ENCODE results near the gene AMPD2. TPM values are rescaled to one million over a fixed set of nuclear protein-coding genes. Genes with fewer than 3 reads are reported as not detected.

Gene AMPD2
- total RNA-seq, result 10 to 100 TPM; 35.6 to 47.4 (median 40.9) TPM
- long read RNA-seq, donor 1, partial matches to known transcripts, result 12 of 28 reads
- long read RNA-seq, donor 1, other reads (novel, unspliced or antisense), result 8 of 28 reads
- long read RNA-seq, donor 2, partial matches to known transcripts, result 1 of 3 reads
- long read RNA-seq, donor 2, other reads (novel, unspliced or antisense), result 1 of 3 reads

DNA sequence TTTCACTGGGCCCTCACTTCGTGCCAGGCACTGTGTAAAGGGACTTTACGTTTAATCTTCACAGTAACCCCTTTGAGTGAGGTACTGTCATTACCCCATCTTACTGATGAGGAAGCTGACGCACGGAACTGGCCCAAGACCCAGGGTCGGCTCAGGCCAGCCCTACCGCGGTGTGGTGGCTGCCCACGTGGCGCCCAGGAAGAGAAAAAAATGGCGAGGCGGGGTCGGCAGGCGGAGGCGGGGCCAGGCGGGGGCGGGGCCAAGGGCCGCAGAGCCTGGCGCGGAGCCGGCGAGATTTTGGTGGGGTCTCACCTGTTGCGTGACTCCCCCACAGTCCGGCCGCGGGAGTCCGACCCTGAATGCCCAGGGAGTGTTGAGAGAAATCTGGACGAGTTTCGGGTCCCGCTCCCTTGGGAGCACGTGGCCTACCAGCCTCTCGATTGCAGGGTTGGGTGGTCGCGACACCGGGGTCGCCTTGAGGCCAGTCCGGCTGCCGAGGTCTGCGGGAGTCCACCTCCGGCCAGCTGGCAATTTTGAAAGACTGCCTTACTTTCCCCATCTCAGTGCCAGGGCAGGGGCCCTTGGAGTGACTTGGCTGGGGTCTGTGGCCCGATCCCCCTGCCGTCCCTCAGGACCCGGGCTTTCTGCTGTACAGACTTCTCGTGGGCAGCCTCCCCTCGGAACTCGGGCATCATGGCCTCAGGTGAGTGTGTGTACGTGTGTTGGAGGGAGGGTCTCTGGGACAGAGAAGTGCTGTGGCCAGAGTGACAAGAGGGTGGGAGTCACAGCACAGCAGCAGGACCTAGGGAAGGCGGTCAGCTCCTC is at the start of gene AMPD2, which contains the start of gene GNAT2:
TSS of gene AMPD2 (plus strand) at position 262 of the 825 bp plus-strand sequence. CDS start 1,339 bp downstream, outside the sequence.
TSS of gene GNAT2 (minus strand) at position 41 of the 825 bp plus-strand sequence. CDS start 6,746 bp downstream, outside the sequence.
- peak within 1 kb of the TSS; percentile 38 for H3K4me3 ChIP-seq
- no peaks in the 10 kb centered on the region for H3K9me3 ChIP-seq
- peaks cover 21% of the 10 kb centered on the region for H3K4me1 ChIP-seq (ENCODE audit: low read depth)
- H3K36me3 ChIP-seq (ENCODE audit: low read depth), result no peaks in the 10 kb centered on the region
- intact Hi-C loops (cut with DNase I, micrococcal nuclease), result no loop called here
- TF ChIP-seq, protein P1, sequence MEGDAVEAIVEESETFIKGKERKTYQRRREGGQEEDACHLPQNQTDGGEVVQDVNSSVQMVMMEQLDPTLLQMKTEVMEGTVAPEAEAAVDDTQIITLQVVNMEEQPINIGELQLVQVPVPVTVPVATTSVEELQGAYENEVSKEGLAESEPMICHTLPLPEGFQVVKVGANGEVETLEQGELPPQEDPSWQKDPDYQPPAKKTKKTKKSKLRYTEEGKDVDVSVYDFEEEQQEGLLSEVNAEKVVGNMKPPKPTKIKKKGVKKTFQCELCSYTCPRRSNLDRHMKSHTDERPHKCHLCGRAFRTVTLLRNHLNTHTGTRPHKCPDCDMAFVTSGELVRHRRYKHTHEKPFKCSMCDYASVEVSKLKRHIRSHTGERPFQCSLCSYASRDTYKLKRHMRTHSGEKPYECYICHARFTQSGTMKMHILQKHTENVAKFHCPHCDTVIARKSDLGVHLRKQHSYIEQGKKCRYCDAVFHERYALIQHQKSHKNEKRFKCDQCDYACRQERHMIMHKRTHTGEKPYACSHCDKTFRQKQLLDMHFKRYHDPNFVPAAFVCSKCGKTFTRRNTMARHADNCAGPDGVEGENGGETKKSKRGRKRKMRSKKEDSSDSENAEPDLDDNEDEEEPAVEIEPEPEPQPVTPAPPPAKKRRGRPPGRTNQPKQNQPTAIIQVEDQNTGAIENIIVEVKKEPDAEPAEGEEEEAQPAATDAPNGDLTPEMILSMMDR (IDR thresholded peaks at IDR 0.05), result no peak
- ATAC-seq (peak; percentile 79), DNase-seq (peak; percentile 83 to 89 (median 86))

DNA sequence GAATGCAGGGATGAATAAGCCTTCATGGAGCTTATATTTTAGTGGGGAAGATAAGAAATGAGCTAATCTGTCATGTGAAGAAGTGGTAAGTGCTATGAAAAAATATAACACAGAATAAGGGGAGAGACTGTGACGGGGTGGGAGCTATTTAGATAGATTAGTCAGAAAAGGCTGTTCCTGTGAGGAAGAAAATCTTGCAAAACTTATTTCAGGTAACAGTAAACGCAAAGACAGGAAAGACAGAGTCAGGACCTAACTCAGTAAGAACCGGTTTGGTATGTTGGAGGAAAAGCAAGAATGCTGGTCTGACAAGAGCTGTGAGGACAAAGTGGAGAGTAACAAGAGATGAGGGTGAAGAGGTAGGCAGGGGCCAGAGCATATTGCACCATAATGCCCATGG is 49.2 kb upstream of the AMPD2 start:
- no peak overlapping the region for H3K4me3 ChIP-seq
- H3K36me3 ChIP-seq (ENCODE audit: low read depth), result no peaks in the 10 kb centered on the region
- peaks cover 25% of the 10 kb centered on the region for H3K4me1 ChIP-seq (ENCODE audit: low read depth)
- intact Hi-C loops (cut with DNase I, micrococcal nuclease), result no loop called here
- ATAC-seq (peak; percentile 49), DNase-seq (no peak)
- TF ChIP-seq, protein P1 (IDR thresholded peaks at IDR 0.05), result no peak
- H3K9me3 ChIP-seq, result no peaks in the 10 kb centered on the region

DNA sequence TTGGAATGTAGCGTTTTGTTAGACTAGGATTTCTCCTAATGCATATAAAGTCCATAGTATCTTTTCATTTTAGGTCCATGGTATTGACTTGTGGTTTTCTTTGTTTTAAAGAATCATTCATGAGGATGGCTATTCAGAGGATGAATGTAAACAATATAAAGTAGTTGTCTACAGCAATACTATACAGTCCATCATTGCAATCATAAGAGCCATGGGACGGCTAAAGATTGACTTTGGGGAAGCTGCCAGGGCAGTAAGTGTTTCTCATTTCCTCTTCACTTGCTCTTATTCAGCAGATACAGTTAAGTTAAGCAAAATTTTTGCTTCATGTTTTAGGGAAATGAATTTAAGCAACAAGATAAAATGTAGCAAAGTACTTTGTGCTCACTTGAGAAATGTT is 45.9 kb upstream of the AMPD2 start:
- H3K9me3 ChIP-seq, result no peaks in the 10 kb centered on the region
- intact Hi-C loops (cut with DNase I, micrococcal nuclease), result no loop called here
- TF ChIP-seq, protein P1 (IDR thresholded peaks at IDR 0.05), result no peak
- DNase-seq (no peak), ATAC-seq (peak; percentile 54)
- peaks cover 3% of the 10 kb centered on the region for H3K4me1 ChIP-seq (ENCODE audit: low read depth)
- H3K36me3 ChIP-seq (ENCODE audit: low read depth), result no peaks in the 10 kb centered on the region
- H3K4me3 ChIP-seq, result no peak overlapping the region

DNA sequence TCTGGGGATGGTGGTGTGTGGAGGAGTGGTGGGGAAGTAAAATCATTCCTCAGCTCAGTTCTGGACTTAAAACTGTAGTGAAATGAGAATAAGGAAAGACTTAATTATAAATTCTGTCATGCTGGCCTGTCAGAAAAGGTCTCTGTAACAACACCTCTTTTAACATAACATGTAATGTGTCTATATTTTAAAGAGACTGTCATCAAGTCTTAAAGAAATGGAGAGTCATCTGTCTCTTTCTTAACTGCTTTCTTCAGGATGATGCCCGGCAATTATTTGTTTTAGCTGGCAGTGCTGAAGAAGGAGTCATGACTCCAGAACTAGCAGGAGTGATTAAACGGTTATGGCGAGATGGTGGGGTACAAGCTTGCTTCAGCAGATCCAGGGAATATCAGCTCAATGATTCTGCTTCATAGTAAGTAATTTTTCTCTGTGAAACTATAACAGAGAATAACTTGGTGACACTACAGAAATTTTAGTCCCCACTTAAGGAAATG is 40.6 kb upstream of the AMPD2 start:
- Histone ChIP-seq H3K4me3 (no peak overlapping the region), H3K9me3 (no peaks in the 10 kb centered on the region), H3K4me1 (ENCODE audit: low read depth) (no peaks in the 10 kb centered on the region), H3K36me3 (ENCODE audit: low read depth) (peaks cover 6% of the 10 kb centered on the region)
- TF ChIP-seq, protein P1 (IDR thresholded peaks at IDR 0.05), result no peak
- intact Hi-C loops (cut with DNase I, micrococcal nuclease), result no loop called here
- no peak for ATAC-seq
- no peak for DNase-seq

DNA sequence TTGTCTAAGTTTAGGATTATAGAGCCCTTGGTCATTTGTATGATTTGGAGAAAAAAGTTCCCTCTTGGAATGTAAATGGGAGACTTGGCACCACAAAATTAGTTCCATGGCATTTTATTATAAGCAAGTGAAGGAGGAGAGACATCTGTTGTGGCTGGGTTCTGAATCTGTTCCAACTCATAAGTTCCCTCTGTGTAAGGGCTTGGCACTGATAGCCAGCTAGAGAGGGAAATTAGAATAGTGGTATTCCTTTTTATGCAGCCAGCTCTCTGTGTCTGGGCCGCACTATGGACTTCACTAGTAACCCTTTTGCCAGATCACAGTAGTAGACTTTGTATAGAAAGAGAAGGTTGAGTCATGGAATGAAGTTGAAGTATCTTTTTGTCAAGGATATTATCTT is 40.1 kb upstream of the AMPD2 start:
- TF ChIP-seq, protein P1 (IDR thresholded peaks at IDR 0.05), result no peak
- no peak for DNase-seq
- ATAC-seq, result no peak
- no peaks in the 10 kb centered on the region for H3K4me1 ChIP-seq (ENCODE audit: low read depth)
- H3K4me3 ChIP-seq, result no peak overlapping the region
- H3K9me3 ChIP-seq, result no peaks in the 10 kb centered on the region
- H3K36me3 ChIP-seq (ENCODE audit: low read depth), result peaks cover 6% of the 10 kb centered on the region
- intact Hi-C loops (cut with DNase I, micrococcal nuclease), result no loop called here

All from mucosa of descending colon (tissue), 3 donors.